ENCODE results near the gene GDI1. TPM values are rescaled to one million over a fixed set of nuclear protein-coding genes. Genes with fewer than 3 reads are reported as not detected.

GDI1 gene
- polyA plus RNA-seq, 1 of the 3 experiments (the other 2 are of a cell fraction) = 408 TPM

DNA sequence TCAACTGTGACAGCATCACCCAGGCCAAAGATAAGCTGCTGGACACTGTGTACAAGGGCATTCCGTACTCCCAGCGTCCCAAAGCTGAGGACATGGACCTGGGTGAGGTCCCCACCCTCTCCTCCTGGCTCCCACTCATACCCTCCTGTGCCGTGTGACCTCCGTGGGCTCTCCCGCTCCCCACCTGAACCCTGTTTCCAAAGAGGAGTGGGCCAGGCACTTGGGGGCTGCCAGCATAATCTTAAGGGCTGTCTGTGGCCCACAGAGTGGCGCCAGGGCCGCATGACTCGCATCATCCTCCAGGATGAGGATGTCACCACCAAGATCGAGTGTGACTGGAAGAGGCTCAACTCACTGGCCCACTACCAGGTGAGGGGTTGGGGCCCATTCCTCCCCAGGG is 32.2 kb downstream of the GDI1 start:
- TF ChIP-seq YY1 (IDR thresholded peaks at IDR 0.05; ENCODE audit: low read depth) (no peak), NRF1 (IDR thresholded peaks at IDR 0.05; ENCODE audit: low read depth, low read length) (no peak), TAF1 (IDR thresholded peaks at IDR 0.05; ENCODE audit: borderline replicate concordance, low read depth, low read length) (no peak), POLR2AphosphoS5 (IDR thresholded peaks at IDR 0.05; ENCODE audit: low read depth, low read length) (no peak)
- TF ChIP-seq, protein P1, sequence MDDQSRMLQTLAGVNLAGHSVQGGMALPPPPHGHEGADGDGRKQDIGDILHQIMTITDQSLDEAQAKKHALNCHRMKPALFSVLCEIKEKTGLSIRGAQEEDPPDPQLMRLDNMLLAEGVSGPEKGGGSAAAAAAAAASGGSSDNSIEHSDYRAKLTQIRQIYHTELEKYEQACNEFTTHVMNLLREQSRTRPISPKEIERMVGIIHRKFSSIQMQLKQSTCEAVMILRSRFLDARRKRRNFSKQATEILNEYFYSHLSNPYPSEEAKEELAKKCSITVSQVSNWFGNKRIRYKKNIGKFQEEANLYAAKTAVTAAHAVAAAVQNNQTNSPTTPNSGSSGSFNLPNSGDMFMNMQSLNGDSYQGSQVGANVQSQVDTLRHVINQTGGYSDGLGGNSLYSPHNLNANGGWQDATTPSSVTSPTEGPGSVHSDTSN (IDR thresholded peaks at IDR 0.05) = no peak
- H3K9me2 ChIP-seq = no peaks in the 10 kb centered on the region
- ChIA-PET CTCF (no interaction called here), POLR2A (no interaction called here)
- H3K27ac ChIP-seq (ENCODE audit: low read depth in 2 of 2, low read length in 1 of 2) = no peak overlapping the region
- no peak overlapping the region for H3K4me2 ChIP-seq
- no peaks in the 10 kb centered on the region for H3F3A ChIP-seq (replicated peaks; ENCODE audit: insufficient read depth)
- DNase-seq = no peak
- H3K4me1 ChIP-seq (ENCODE audit: control insufficient read depth in 1 of 2, insufficient read depth in 2 of 2, low read depth in 1 of 2, low read length in 1 of 2) = no peaks in the 10 kb centered on the region
- H3K9me3 ChIP-seq = no peaks in the 10 kb centered on the region
- H4K20me1 ChIP-seq (ENCODE audit: insufficient read depth) = 0 out of 2 replicates have a peak, but pooled peaks cover 8% of the 10 kb centered on the region
- H2AFZ ChIP-seq (ENCODE audit: low read depth) = no peak overlapping the region
- H3K36me3 ChIP-seq (replicated peaks in 1 of 2; ENCODE audit: control insufficient read depth in 1 of 2, insufficient read depth in 2 of 2, low read length in 1 of 2) = peaks cover 0 to 26% of the 10 kb centered on the region in 2 experiments
- H3K27me3 ChIP-seq (ENCODE audit: insufficient read depth) = peaks cover 13% of the 10 kb centered on the region
- no peak overlapping the region for H3K9ac ChIP-seq
- H3K4me3 ChIP-seq (ENCODE audit: low read depth in 2 of 2, low read length in 1 of 2) = no peak overlapping the region
- 51% methylated on average over 6 of the region's 9 CpGs for WGBS (ENCODE audit: low lambda C conversion rate)
- H3K79me2 ChIP-seq (ENCODE audit: insufficient read depth) = no peaks in the 10 kb centered on the region

DNA sequence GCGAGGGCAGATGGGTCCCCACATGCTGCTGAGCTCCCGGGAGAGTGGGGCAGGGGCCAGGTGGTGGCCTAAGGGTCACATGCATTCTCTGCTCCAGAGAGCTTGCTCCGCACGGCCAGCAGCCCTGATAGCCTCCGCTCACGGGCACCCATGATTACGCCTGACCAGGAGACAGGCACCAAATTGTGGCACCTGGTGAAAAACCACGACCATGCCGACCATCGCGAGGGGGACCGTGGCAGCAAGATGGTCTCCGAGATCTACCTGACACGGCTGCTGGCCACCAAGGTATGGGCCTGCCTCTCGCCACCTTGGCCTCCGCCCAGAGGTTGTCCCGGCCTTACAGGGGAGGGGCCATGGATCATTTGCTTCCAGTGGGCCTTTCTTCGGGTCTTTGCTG is 32.9 kb downstream of the GDI1 start:
- CTCF ChIA-PET = no interaction called here
- H3K9me2 ChIP-seq = no peaks in the 10 kb centered on the region
- H3K4me1 ChIP-seq (ENCODE audit: control insufficient read depth in 1 of 2, insufficient read depth in 2 of 2, low read depth in 1 of 2, low read length in 1 of 2) = no peaks in the 10 kb centered on the region
- H3K36me3 ChIP-seq (replicated peaks in 1 of 2; ENCODE audit: control insufficient read depth in 1 of 2, insufficient read depth in 2 of 2, low read length in 1 of 2) = peaks cover 0 to 23% of the 10 kb centered on the region in 2 experiments
- WGBS (ENCODE audit: low lambda C conversion rate) = 84% methylated on average over 7 of the region's 18 CpGs
- 0 out of 2 replicates have a peak, but pooled peaks cover 8% of the 10 kb centered on the region for H4K20me1 ChIP-seq (ENCODE audit: insufficient read depth)
- no peaks in the 10 kb centered on the region for H3F3A ChIP-seq (replicated peaks; ENCODE audit: insufficient read depth)
- H3K9ac ChIP-seq = no peak overlapping the region
- H3K9me3 ChIP-seq = no peaks in the 10 kb centered on the region
- no peak overlapping the region for H3K4me2 ChIP-seq
- H3K4me3 ChIP-seq (ENCODE audit: low read depth in 2 of 2, low read length in 1 of 2) = no peak overlapping the region
- no peaks in the 10 kb centered on the region for H3K79me2 ChIP-seq (ENCODE audit: insufficient read depth)
- DNase-seq = no peak
- no peak overlapping the region for H2AFZ ChIP-seq (ENCODE audit: low read depth)
- no peak overlapping the region for H3K27ac ChIP-seq (ENCODE audit: low read depth in 2 of 2, low read length in 1 of 2)
- TF ChIP-seq EP300 (IDR thresholded peaks at IDR 0.05; ENCODE audit: borderline replicate concordance in 1 of 2, low read depth in 1 of 2, low read length in 1 of 2) (no peak), FOXM1 (IDR thresholded peaks at IDR 0.05; ENCODE audit: low read depth) (no peak)
- peaks cover 13% of the 10 kb centered on the region for H3K27me3 ChIP-seq (ENCODE audit: insufficient read depth)
- POLR2A ChIA-PET = no interaction called here

DNA sequence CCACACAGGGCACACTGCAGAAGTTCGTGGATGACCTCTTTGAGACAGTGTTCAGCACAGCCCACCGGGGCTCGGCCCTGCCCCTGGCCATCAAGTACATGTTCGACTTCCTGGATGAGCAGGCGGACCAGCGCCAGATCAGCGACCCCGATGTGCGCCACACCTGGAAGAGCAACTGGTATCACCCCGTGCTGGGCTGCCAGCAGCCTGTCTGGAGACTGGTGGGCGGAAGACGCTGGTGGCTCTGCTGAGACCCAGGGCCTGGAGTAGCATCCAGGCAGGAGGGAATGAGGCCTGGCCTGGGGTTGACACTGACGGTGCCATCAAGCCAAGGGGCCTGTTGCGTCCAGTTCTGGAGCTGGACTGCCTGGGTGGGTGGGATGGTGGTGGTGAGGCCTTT is 33.5 kb downstream of the GDI1 start:
- Histone ChIP-seq H3K27ac (ENCODE audit: low read depth in 2 of 2, low read length in 1 of 2) (no peak overlapping the region), H3K4me3 (ENCODE audit: low read depth in 2 of 2, low read length in 1 of 2) (no peak overlapping the region), H3K4me1 (ENCODE audit: control insufficient read depth in 1 of 2, insufficient read depth in 2 of 2, low read depth in 1 of 2, low read length in 1 of 2) (no peaks in the 10 kb centered on the region), H3K27me3 (ENCODE audit: insufficient read depth) (peaks cover 13% of the 10 kb centered on the region), H2AFZ (ENCODE audit: low read depth) (no peak overlapping the region), H3K9me3 (no peaks in the 10 kb centered on the region), H3K9ac (no peak overlapping the region), H3K4me2 (no peak overlapping the region), H3K36me3 (replicated peaks in 1 of 2; ENCODE audit: control insufficient read depth in 1 of 2, insufficient read depth in 2 of 2, low read length in 1 of 2) (peaks cover 0 to 20% of the 10 kb centered on the region in 2 experiments), H3K79me2 (ENCODE audit: insufficient read depth) (no peaks in the 10 kb centered on the region), H3F3A (replicated peaks; ENCODE audit: insufficient read depth) (no peaks in the 10 kb centered on the region), H4K20me1 (ENCODE audit: insufficient read depth) (0 out of 2 replicates have a peak, but pooled peaks cover 8% of the 10 kb centered on the region), H3K9me2 (no peaks in the 10 kb centered on the region)
- CTCF ChIA-PET = no interaction called here
- POLR2A ChIA-PET = no interaction called here
- no peak for TF ChIP-seq RCOR1 (IDR thresholded peaks at IDR 0.05; ENCODE audit: low read length)
- no peak for DNase-seq
- WGBS (ENCODE audit: low lambda C conversion rate) = 49% methylated on average over 14 of the region's 14 CpGs
